ENCODE results near the gene SLC9A6. TPM values are rescaled to one million over a fixed set of nuclear protein-coding genes. Genes with fewer than 3 reads are reported as not detected.

The SLC9A6 gene
- total RNA-seq, 1 donor from 2014 or later: 16.7 TPM

DNA sequence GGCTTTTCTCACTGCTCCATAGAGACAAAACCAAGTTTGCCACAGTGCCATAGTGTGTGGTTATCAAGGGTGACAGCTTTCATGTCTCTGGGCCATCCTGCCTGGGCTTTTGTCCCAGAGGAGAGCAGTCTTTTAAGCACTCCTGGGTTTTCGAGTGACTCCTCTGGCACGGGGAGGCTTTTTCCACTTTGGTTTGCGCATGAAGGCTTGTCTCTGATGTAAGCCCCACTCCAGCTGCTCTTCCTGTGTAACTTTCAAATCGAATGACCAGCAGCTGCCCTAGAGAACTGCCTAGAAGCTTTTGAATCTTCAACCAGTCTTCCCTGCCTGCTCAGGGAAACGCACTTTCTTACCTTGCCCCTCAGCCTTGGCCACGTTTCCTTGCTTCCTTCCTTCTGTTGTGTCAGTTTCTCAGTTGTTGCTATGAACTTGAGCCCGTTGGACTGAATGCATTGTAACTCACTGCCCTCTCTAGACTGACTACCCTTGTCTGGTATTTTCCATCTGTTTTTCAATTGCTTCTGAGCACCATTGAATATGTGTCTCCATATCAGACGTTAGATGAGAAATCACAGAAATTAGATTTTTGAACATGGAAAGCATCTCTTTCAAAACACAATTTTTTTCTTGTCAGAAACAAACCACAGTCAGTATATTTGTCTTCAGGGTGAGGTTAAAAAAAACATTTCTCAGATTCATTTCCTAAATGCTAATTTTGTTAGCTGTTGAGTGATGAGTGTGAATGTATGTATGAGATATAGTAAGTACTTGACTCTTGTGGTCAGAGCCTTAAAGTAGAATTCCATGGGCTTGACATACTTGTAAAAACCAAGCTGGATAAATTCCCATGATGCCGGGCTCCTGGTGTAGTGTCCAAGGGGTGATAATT is 45.3 kb downstream of the SLC9A6 start:
- no peaks in the 10 kb centered on the region for H3K9me3 Mint-ChIP-seq
- DNase-seq (no peak), ATAC-seq (ENCODE audit: low read depth) (no peak)
- POLR2A ChIA-PET: no interaction called here
- no peak overlapping the region for H3K27ac Mint-ChIP-seq
- peaks cover 30% of the 10 kb centered on the region for H3K36me3 Mint-ChIP-seq (ENCODE audit: low read depth)
- no peaks in the 10 kb centered on the region for H3K27me3 Mint-ChIP-seq
- TF ChIP-seq, protein P1, sequence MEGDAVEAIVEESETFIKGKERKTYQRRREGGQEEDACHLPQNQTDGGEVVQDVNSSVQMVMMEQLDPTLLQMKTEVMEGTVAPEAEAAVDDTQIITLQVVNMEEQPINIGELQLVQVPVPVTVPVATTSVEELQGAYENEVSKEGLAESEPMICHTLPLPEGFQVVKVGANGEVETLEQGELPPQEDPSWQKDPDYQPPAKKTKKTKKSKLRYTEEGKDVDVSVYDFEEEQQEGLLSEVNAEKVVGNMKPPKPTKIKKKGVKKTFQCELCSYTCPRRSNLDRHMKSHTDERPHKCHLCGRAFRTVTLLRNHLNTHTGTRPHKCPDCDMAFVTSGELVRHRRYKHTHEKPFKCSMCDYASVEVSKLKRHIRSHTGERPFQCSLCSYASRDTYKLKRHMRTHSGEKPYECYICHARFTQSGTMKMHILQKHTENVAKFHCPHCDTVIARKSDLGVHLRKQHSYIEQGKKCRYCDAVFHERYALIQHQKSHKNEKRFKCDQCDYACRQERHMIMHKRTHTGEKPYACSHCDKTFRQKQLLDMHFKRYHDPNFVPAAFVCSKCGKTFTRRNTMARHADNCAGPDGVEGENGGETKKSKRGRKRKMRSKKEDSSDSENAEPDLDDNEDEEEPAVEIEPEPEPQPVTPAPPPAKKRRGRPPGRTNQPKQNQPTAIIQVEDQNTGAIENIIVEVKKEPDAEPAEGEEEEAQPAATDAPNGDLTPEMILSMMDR (IDR thresholded peaks at IDR 0.05): no peak
- no peak overlapping the region for H3K4me3 Mint-ChIP-seq
- H3K4me1 Mint-ChIP-seq: no peaks in the 10 kb centered on the region
- CTCF ChIA-PET: interaction anchor here (0.9 to 5.1 kb wide), 6 partner anchors 132 to 548 kb away, joined by 3 to 66 read pairs (median 4); no protein-coding TSS in a partner anchor
- intact Hi-C loops (cut with micrococcal nuclease): no loop called here

DNA sequence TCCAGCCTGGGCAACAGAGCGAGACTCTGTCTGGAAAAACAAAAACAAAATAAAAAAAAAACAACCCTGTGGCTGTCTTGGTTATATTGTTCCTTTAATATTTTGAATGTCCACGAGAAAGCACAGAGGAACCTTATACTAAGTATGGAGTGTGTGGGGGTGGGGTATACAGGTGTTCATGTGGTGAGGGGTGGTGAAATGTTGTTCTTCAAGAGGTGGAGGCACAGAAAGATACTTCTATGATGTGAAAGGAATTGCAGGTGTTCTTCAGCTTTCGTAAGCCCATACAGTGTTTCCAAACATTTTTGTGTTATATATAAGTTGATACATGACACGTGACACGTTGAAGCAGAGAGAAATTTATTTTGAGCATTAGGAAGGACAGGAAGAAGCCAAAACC is 46.4 kb downstream of the SLC9A6 start:
- Mint-ChIP-seq H3K4me3 (no peak overlapping the region), H3K27me3 (no peaks in the 10 kb centered on the region), H3K4me1 (no peaks in the 10 kb centered on the region), H3K36me3 (ENCODE audit: low read depth) (peaks cover 30% of the 10 kb centered on the region), H3K27ac (no peak overlapping the region), H3K9me3 (no peaks in the 10 kb centered on the region)
- ATAC-seq (ENCODE audit: low read depth) (no peak), DNase-seq (no peak)
- intact Hi-C loops (cut with micrococcal nuclease): no loop called here
- POLR2A ChIA-PET: no interaction called here
- CTCF ChIA-PET: interaction anchor here (5.1 kb wide), 1 partner anchor 237 kb away, joined by 66 read pairs; no protein-coding TSS in a partner anchor
- TF ChIP-seq, protein P1 (IDR thresholded peaks at IDR 0.05): no peak

DNA sequence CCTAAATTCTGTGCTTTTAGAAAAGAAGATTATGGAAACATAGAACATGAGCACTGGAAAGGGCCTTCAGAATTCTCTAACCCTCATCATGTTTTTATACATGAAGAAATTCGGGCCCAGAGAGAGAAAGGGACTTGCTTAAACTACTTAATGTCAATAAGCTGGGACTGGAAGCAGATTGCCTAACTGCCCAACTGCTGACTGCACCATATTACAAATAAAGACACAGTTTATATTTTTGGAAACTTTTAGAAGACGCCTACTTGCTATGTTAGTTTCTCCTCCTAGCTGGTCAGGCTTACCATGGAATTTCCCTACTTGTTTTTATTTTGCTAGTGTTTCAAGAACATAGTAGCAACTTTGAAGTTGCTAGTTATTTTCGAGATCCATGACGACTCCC is 47.1 kb downstream of the SLC9A6 start:
- no peaks in the 10 kb centered on the region for H3K4me1 Mint-ChIP-seq
- no peaks in the 10 kb centered on the region for H3K9me3 Mint-ChIP-seq
- H3K27me3 Mint-ChIP-seq: no peaks in the 10 kb centered on the region
- H3K4me3 Mint-ChIP-seq: no peak overlapping the region
- peaks cover 26% of the 10 kb centered on the region for H3K36me3 Mint-ChIP-seq (ENCODE audit: low read depth)
- intact Hi-C loops (cut with micrococcal nuclease): no loop called here
- H3K27ac Mint-ChIP-seq: no peak overlapping the region
- TF ChIP-seq, protein P1 (IDR thresholded peaks at IDR 0.05): no peak
- POLR2A ChIA-PET: no interaction called here
- CTCF ChIA-PET: no interaction called here
- no peak for ATAC-seq (ENCODE audit: low read depth)
- no peak for DNase-seq

DNA sequence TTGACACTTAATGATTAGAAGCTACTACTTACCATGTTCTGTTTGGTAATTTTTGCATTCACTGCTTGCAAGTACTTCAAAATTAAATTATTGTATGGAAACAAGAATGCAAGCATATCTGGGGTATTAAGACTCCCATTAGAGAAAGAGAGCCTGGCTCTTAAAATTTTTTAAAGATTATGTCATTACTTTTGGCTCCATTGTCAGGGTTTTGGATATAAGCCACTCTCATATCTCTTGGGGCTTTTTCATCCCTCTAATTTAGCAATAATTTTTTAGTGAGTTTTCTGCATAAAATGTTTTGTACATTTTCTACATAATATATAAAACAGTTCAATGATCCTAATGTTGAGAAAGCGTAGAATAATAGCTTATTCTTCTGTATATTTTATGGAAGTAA is 49.4 kb downstream of the SLC9A6 start:
- ChIA-PET CTCF (no interaction called here), POLR2A (no interaction called here)
- no peak overlapping the region for H3K4me3 Mint-ChIP-seq
- H3K36me3 Mint-ChIP-seq (ENCODE audit: low read depth): peaks cover 24% of the 10 kb centered on the region
- intact Hi-C loops (cut with micrococcal nuclease): no loop called here
- TF ChIP-seq, protein P1 (IDR thresholded peaks at IDR 0.05): no peak
- no peaks in the 10 kb centered on the region for H3K4me1 Mint-ChIP-seq
- H3K9me3 Mint-ChIP-seq: no peaks in the 10 kb centered on the region
- ATAC-seq (ENCODE audit: low read depth) (no peak), DNase-seq (no peak)
- no peak overlapping the region for H3K27ac Mint-ChIP-seq
- no peaks in the 10 kb centered on the region for H3K27me3 Mint-ChIP-seq

DNA sequence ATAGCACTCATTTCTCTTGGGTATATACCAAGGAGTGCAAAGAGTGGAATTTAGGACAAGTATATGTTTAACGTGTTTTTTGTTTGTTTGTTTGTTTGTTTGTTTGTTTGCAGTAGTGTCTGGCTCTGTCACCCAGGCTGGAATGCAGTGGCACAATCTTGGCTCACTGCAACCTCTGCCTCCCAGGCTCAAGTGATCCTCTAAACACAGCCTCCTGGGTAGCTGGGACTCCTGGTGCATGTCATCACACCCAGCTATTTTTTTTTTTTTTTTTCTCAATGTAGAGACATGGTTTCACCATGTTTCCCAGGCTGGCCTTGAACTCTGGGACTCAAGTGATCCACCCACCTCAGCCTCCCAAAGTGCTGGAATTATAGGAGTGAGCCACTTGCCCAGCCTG is 50.4 kb downstream of the SLC9A6 start:
- TF ChIP-seq, protein P1 (IDR thresholded peaks at IDR 0.05): no peak
- CTCF ChIA-PET: no interaction called here
- Mint-ChIP-seq H3K27me3 (no peaks in the 10 kb centered on the region), H3K36me3 (ENCODE audit: low read depth) (peaks cover 21% of the 10 kb centered on the region), H3K9me3 (no peaks in the 10 kb centered on the region), H3K4me1 (no peaks in the 10 kb centered on the region), H3K27ac (no peak overlapping the region), H3K4me3 (no peak overlapping the region)
- DNase-seq (no peak), ATAC-seq (ENCODE audit: low read depth) (no peak)
- intact Hi-C loops (cut with micrococcal nuclease): no loop called here
- POLR2A ChIA-PET: no interaction called here

Measured in activated B cell treated with CpG ODN at 0.5 μM for 24 hours (primary cell).